Nephron (organoid): ENCODE results near the gene RPP14.

Experiments used
- H3K27ac Mint-ChIP-seq, 3 experiments: 2 replicates each; pipeline ENCODE4 v1.8.0; 2020; ENCODE audit warnings: mixed read lengths in 3 of 3, mild to moderate bottlenecking in 2 of 3, moderate library complexity in 1 of 3
- H3K27me3 Mint-ChIP-seq: 2 replicates; pipeline ENCODE4 v1.8.0; 2021; ENCODE audit warnings: low read depth, mild to moderate bottlenecking, moderate library complexity, mixed read lengths
- H3K36me3 Mint-ChIP-seq: 2 replicates; pipeline ENCODE4 v1.8.0; 2020; ENCODE audit warnings: low read depth, mixed read lengths
- H3K4me1 Mint-ChIP-seq: 2 replicates; pipeline ENCODE4 v1.8.0; 2020; ENCODE audit warnings: mixed read lengths
- H3K4me3 Mint-ChIP-seq, 3 experiments: 2 replicates each; pipeline ENCODE4 v1.8.0; 2020; ENCODE audit warnings: mild to moderate bottlenecking in 3 of 3, mixed read lengths in 3 of 3, moderate library complexity in 2 of 3
- H3K9me3 Mint-ChIP-seq: 2 replicates; pipeline ENCODE4 v1.8.0; 2020; ENCODE audit warnings: mixed read lengths
- CTCF ChIP-seq, 3 experiments: fragments of 200-600 bp; sonication (generic); IDR thresholded peaks; one replicate each; pipeline ENCODE4 v1.5.0; 2021; ENCODE audit warnings: antibody characterized with exemption in 3 of 3; ENCODE audit not compliant: unreplicated experiment in 3 of 3

Gene RPP14

GRCh38 chr3:58358092-58358491, 52.0 kb downstream of the RPP14 start:
- no peak for TF ChIP-seq CTCF (IDR thresholded peaks at IDR 0.05; ENCODE audit: unreplicated experiment in 3 of 3)
- no peaks in the 10 kb centered on the region for H3K27me3 Mint-ChIP-seq
- H3K4me1 Mint-ChIP-seq: no peaks in the 10 kb centered on the region
- no peak overlapping the region for H3K4me3 Mint-ChIP-seq
- no peaks in the 10 kb centered on the region for H3K36me3 Mint-ChIP-seq
- no peak overlapping the region for H3K27ac Mint-ChIP-seq
- H3K9me3 Mint-ChIP-seq: no peaks in the 10 kb centered on the region

DNA sequence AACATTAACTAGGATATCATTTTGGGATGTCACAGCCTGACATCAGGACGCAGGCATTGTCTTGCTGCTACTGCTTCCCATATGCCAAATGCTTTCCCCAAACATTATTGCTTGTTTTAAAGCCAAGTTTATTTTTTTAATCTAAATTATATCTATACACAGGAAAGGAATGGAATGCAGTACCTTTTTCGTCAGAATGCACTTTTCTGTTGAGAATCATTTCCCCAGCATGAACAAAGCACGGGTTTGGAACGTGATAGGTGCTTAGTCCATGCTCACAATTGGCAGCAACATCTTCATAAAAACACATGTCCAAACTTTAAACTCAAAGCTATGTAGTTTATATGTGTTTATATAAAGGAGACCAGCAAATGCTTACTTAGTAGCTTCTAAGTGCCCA, 52.8 kb downstream of the RPP14 start:
- Mint-ChIP-seq H3K27me3 (no peaks in the 10 kb centered on the region), H3K36me3 (no peaks in the 10 kb centered on the region), H3K27ac (no peak overlapping the region), H3K9me3 (no peaks in the 10 kb centered on the region), H3K4me3 (no peak overlapping the region), H3K4me1 (no peaks in the 10 kb centered on the region)
- TF ChIP-seq CTCF (IDR thresholded peaks at IDR 0.05; ENCODE audit: unreplicated experiment in 3 of 3): no peak

DNA sequence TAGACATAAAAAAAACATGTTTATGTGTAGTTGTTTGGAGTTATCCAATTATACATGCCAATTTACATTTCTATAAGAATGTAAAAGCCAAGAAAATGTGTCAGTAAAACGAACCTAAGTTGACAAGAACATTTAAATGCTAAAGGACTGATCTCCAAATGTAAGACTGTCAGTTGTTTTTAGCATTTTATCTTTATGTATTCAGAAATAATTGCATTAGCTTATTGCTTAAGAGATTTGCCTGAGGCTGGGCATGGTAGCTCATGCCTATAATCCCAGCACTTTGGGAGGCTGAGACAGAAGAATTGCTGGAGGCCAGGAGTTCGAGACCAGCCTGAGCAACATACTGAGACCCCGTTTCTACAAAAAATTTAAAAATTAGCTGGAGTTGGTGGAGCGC, 53.6 kb downstream of the RPP14 start:
- no peak for TF ChIP-seq CTCF (IDR thresholded peaks at IDR 0.05; ENCODE audit: unreplicated experiment in 3 of 3)
- no peak overlapping the region for H3K4me3 Mint-ChIP-seq
- H3K27ac Mint-ChIP-seq: no peak overlapping the region
- H3K27me3 Mint-ChIP-seq: no peaks in the 10 kb centered on the region
- no peaks in the 10 kb centered on the region for H3K4me1 Mint-ChIP-seq
- H3K36me3 Mint-ChIP-seq: no peaks in the 10 kb centered on the region
- no peaks in the 10 kb centered on the region for H3K9me3 Mint-ChIP-seq

DNA sequence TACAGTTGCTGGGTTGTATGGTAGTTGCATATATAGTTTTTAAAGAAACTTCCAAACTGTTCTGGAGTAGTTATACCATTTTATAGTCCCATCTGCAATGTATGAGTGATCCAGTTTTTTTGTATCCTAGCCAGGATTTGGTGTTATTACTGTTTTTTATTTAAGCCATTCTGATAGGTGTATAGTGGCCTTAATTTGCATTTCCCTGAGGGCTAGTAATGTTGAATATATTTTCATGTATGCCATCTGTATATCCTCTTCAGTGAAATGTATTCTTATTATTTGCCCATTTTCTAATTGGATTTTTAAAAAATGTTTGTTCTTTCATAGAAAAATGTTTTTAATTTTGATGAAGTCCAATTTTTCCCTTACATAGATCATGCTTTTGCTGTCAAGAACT, 55.8 kb downstream of the RPP14 start:
- peaks cover 3% of the 10 kb centered on the region for H3K27me3 Mint-ChIP-seq

GRCh38 chr3:58366699-58367098, 60.7 kb downstream of the RPP14 start:
- H3K27me3 Mint-ChIP-seq: peaks cover 3% of the 10 kb centered on the region
- H3K27ac Mint-ChIP-seq: no peak overlapping the region
- peaks cover 4% of the 10 kb centered on the region for H3K4me1 Mint-ChIP-seq
- H3K36me3 Mint-ChIP-seq: peaks cover 6% of the 10 kb centered on the region
- peaks cover 3% of the 10 kb centered on the region for H3K9me3 Mint-ChIP-seq
- no peak overlapping the region for H3K4me3 Mint-ChIP-seq
- no peak for TF ChIP-seq CTCF (IDR thresholded peaks at IDR 0.05; ENCODE audit: unreplicated experiment in 3 of 3)

More for the DNA sequence above, 55.8 kb downstream of the RPP14 start:
- H3K9me3 Mint-ChIP-seq: peaks cover 3% of the 10 kb centered on the region
- TF ChIP-seq CTCF (IDR thresholded peaks at IDR 0.05; ENCODE audit: unreplicated experiment in 3 of 3): no peak
- H3K4me1 Mint-ChIP-seq: no peaks in the 10 kb centered on the region
- H3K4me3 Mint-ChIP-seq: no peak overlapping the region
- H3K36me3 Mint-ChIP-seq: peaks cover 6% of the 10 kb centered on the region
- no peak overlapping the region for H3K27ac Mint-ChIP-seq

DNA sequence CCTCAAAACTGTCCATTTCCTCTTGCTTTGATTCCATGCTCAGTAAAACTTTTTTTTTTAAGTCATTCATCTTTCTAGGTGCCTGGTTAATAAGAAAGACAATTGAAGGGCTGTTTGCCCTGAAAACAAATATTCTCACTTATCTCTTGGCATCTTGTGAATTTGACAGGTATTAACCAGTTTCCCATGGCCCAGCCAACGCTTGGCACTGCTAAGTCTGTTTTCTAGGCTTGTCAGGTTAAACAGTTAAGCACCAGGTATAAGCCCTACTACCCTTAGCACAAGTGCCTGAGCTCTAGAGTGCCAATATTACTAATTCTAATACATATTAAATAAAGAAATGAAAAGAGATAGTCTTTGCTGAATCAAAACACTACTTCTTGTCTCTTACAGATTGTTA, 63.0 kb downstream of the RPP14 start:
- Mint-ChIP-seq H3K27ac (no peak overlapping the region), H3K4me1 (peaks cover 8% of the 10 kb centered on the region), H3K9me3 (peaks cover 3% of the 10 kb centered on the region), H3K27me3 (peaks cover 3% of the 10 kb centered on the region), H3K4me3 (no peak overlapping the region), H3K36me3 (peaks cover 6% of the 10 kb centered on the region)
- no peak for TF ChIP-seq CTCF (IDR thresholded peaks at IDR 0.05; ENCODE audit: unreplicated experiment in 3 of 3)
